H1 (cell line): ENCODE data around the gene FAM181A. TPM values are rescaled to one million over a fixed set of nuclear protein-coding genes. Genes with fewer than 3 reads are reported as not detected.

Experiments
- CHD7 ChIP-seq: fragments of 300-600 bp; sonication (generic); IDR thresholded peaks from 2 replicates; pipeline ENCODE4 v1.7.1; 2012; ENCODE audit warnings: low read length, moderate library complexity, mild to moderate bottlenecking, inconsistent platforms; ENCODE audit not compliant: insufficient replicate concordance
- SUZ12 ChIP-seq: fragments of 200-600 bp; sonication (generic); IDR thresholded peaks from 2 replicates; pipeline ENCODE4 v1.6.1; 2012; ENCODE audit warnings: mild to moderate bottlenecking, inconsistent platforms, low read length, moderate library complexity, mixed read lengths
- polyA plus RNA-seq, 7 experiments: library from polyadenylated mRNA; depleted of rRNA in 3 of 7; stranded (reverse) in 5 of 7; unstranded in 2 of 7; fragments of >200 nt in 5 of 7; fragments of 200-250 nt in 2 of 7; gene quantifications; 1 replicate in 5 of 7; 2 replicates in 1 of 7; 4 replicates in 1 of 7; pipeline versions ENCODE4 v1.2.1 to v1.2.3, GENCODE V29; 2011 to 2013; ENCODE audit warnings: missing spikeins in 2 of 7, mixed read lengths in 2 of 7
- total RNA-seq: library from RNA; stranded (reverse); fragmentation: NEBNext Ultra II Directional; extraction: Animal tissue kit (Norgen Biotek cat#: 25700); gene quantifications from 2 replicates; pipeline ENCODE4 v1.2.1, GENCODE V29; 2021

Gene FAM181A
- total and polyA plus RNA-seq, 2 of the 8 experiments (the other 6 are each of a cell fraction or from before 2014, with no cell fraction given): not detected

- TF ChIP-seq CHD7 (no peak), SUZ12 (no peak)
Measured at GRCh38 chr14:93898731-93899130, 28.4 kb upstream of the FAM181A start (continued).
